ENCODE measurements around the gene HARS1.

HARS1 gene

DNA sequence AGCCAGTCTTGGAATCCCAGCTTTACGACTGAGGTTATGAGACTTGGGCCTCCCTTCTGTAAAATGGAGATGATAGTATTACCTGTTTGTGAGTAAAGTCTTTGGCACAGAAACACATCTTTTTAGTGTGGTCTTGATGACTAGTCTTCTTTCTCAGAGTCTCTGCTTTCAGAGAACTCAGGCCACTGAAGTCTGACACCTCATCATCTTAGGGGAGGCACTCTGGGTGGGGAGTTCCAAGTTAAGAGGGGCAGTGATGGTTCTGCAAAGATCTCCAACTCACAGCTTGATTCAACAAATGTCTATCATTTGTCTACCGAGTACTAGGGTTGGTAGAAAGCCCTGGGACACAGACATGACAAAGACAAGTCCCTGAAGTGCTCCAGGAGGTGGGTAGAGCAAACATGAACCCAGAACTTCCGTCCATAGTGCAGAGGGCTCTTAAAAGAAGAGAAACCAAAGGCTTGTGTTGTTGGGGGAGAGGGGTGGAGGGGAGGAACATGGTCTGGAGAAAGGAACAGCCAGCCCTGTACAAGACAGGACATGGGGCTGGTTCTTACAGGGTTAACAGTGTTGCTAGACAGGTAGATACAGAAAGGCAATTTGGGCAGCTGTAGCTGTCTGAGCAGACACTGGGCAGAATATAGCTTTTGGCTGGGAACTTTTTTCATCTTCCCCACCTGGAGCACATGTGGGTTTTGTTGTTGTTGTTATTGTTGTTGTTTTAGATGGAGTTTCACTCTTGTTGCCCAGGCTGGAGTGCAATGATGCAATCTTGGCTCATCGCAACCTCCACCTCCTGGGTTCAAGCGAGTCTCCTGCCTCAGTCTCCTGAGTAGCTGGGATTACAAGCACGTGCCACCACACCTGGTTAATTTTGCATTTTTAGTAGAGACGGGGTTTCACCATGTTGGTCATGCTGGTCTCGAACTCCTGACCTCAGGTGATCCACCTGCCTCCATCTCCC, 55.6 kb downstream of the HARS1 start:
- Histone ChIP-seq H3K4me1 (ENCODE audit: control insufficient read depth, insufficient read depth, low read length, poor library complexity, severe bottlenecking) (peaks cover 18% of the 10 kb centered on the region), H3K36me3 (ENCODE audit: control insufficient read depth, insufficient read depth, low read length) (no peaks in the 10 kb centered on the region)

DNA sequence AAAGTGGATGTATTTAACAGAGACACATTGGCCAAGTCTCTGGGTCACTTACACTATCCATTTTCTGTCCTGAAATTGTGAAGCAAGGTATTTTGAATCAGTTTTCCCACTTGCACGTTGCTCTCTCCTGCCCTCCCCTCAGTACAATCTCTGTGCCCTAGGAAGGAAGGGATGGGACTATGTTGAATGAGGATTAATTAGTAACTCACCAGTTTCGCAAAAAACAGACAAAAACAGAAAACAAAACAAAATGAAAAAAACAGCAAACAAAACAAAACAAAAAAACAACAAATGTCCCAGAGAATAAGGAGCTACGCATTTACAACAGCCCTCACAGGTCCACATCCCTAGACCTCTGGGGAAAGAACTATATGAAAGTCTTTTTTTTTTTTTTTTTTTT, 57.1 kb downstream of the HARS1 start:
- Histone ChIP-seq H3K4me1 (ENCODE audit: control insufficient read depth, insufficient read depth, low read length, poor library complexity, severe bottlenecking) (peaks cover 10% of the 10 kb centered on the region), H3K4me3 (ENCODE audit: insufficient read depth, low read depth, low read length, poor library complexity, severe bottlenecking) (no peak overlapping the region)
- DNase-seq = no peak

More for the DNA sequence above, 55.6 kb downstream of the HARS1 start:
- no peak for DNase-seq
- Histone ChIP-seq H3K4me3 (ENCODE audit: insufficient read depth, low read depth, low read length, poor library complexity, severe bottlenecking) (no peak overlapping the region), H3K27me3 (replicated peaks; ENCODE audit: control insufficient read depth, insufficient read depth, low read length, poor library complexity, severe bottlenecking) (no peaks in the 10 kb centered on the region), H3K27ac (ENCODE audit: insufficient read depth, low read length, poor library complexity, severe bottlenecking) (no peak overlapping the region), H3K9me3 (ENCODE audit: control insufficient read depth, low read length) (no peaks in the 10 kb centered on the region)

DNA sequence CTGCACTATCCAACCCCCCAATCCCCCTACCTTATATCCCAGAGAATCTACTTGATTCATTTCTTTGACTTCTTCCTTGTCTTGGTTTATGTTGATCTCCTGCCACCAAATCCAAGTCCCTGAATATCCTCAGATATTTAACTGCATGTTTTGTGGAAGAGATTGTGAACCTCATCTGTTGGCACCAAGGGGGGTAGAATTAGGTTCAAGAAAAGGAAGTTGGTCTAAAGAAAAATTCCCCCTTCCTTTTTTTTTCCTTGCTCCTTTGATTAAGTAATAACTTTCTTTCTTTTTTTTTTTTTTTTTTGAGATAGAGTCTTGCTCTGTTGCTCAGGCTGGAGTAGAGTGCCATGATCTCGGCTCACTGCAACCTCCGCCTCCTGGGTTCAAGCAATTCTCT, 57.7 kb downstream of the HARS1 start:
- peak overlapping the region; percentile 65 for H3K4me3 ChIP-seq (ENCODE audit: insufficient read depth, low read depth, low read length, poor library complexity, severe bottlenecking)
- no peaks in the 10 kb centered on the region for H3K27me3 ChIP-seq (replicated peaks; ENCODE audit: control insufficient read depth, insufficient read depth, low read length, poor library complexity, severe bottlenecking)
- H3K36me3 ChIP-seq (ENCODE audit: control insufficient read depth, insufficient read depth, low read length) = no peaks in the 10 kb centered on the region
- no peak overlapping the region for H3K27ac ChIP-seq (ENCODE audit: insufficient read depth, low read length, poor library complexity, severe bottlenecking)
- no peak for DNase-seq
- H3K9me3 ChIP-seq (ENCODE audit: control insufficient read depth, low read length) = no peaks in the 10 kb centered on the region
- peaks cover 10% of the 10 kb centered on the region for H3K4me1 ChIP-seq (ENCODE audit: control insufficient read depth, insufficient read depth, low read length, poor library complexity, severe bottlenecking)

More for the DNA sequence above, 57.1 kb downstream of the HARS1 start:
- Histone ChIP-seq H3K9me3 (ENCODE audit: control insufficient read depth, low read length) (no peaks in the 10 kb centered on the region), H3K36me3 (ENCODE audit: control insufficient read depth, insufficient read depth, low read length) (no peaks in the 10 kb centered on the region), H3K27me3 (replicated peaks; ENCODE audit: control insufficient read depth, insufficient read depth, low read length, poor library complexity, severe bottlenecking) (no peaks in the 10 kb centered on the region), H3K27ac (ENCODE audit: insufficient read depth, low read length, poor library complexity, severe bottlenecking) (no peak overlapping the region)

DNA sequence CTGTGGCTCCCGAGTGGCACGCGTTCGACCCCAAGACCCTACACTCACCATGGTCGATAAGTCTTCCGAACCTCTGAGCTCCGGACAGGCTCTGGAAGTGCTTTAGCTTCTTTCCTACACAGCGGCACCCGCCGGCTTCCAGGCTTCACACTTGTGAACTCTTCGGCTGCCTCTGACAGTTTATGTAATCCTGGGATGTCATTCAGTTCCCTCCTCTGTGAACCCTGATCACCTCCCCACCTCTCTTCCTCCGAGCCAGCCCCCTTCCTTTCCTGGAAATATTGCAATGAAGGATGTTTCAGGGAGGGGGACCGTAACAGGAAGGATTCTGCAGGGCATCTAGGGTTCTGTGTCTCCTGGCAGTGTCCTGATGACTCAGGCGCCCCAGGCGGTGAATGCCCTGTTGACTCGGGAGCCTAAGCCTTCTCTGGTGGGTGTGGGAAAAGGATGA, 58.1 kb downstream of the HARS1 start, which contains the start of gene CD14:
Gene CD14 (minus strand): TSS at position 155 of the 451 bp plus-strand sequence. CDS start 104 bp downstream, at position 51.
- no peaks in the 10 kb centered on the region for H3K27me3 ChIP-seq (replicated peaks; ENCODE audit: control insufficient read depth, insufficient read depth, low read length, poor library complexity, severe bottlenecking)
- peak within 1 kb of the TSS; percentile 58 for H3K27ac ChIP-seq (ENCODE audit: insufficient read depth, low read length, poor library complexity, severe bottlenecking)
- peak within 1 kb of the TSS; percentile 65 for H3K4me3 ChIP-seq (ENCODE audit: insufficient read depth, low read depth, low read length, poor library complexity, severe bottlenecking)
- no peaks in the 10 kb centered on the region for H3K36me3 ChIP-seq (ENCODE audit: control insufficient read depth, insufficient read depth, low read length)
- no peak for DNase-seq
- H3K4me1 ChIP-seq (ENCODE audit: control insufficient read depth, insufficient read depth, low read length, poor library complexity, severe bottlenecking) = peaks cover 10% of the 10 kb centered on the region
- H3K9me3 ChIP-seq (ENCODE audit: control insufficient read depth, low read length) = no peaks in the 10 kb centered on the region

DNA sequence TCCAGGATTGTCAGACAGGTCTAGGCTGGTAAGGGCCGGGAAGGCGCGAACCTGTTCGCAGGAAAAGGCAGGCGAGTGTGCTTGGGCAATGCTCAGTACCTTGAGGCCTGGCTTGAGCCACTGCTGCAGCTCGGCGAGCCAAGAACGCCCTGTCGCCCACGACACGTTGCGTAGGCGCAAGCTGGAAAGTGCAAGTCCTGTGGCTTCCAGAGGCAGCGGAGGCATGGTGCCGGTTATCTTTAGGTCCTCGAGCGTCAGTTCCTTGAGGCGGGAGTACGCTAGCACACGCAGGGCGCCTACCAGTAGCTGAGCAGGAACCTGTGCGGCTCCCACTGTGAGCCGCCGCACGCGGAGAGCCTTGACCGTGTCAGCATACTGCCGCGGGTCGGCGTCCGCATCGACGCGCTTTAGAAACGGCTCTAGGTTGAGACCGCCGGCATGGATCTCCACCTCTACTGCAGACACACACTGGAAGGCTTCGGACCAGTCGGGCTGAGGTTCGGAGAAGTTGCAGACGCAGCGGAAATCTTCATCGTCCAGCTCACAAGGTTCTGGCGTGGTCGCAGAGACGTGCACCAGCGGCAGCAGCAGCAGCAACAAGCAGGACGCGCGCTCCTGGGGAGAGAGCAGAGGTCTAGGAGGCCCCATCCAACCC, 58.7 kb downstream of the HARS1 start:
- DNase-seq = peak; percentile 18 to 29 (median 21)
- peaks cover 10% of the 10 kb centered on the region for H3K4me1 ChIP-seq (ENCODE audit: control insufficient read depth, insufficient read depth, low read length, poor library complexity, severe bottlenecking)

DNA sequence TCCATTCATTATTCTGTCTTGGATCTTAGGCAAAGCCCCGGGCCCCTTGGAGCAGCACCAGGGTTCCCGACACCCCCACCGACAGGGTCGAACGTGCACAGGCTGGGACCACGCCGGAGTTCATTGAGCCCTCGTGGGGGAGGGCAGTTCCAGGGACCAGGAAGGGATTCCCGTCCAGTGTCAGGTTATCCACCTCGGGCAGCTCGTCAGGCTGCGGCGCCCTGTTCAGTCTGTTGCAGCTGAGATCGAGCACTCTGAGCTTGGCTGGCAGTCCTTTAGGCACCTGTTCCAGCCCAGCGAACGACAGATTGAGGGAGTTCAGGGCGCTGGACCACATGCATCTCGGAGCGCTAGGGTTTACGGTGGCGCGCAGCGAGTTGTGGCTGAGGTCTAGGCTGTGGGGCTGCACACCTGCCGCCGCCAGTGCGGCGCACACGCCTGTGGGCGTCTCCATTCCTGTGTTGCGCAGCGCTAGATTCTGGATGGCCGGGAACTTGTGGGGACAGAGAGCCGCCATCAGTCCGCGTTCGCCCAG, 59.3 kb downstream of the HARS1 start:
- Histone ChIP-seq H3K4me3 (ENCODE audit: insufficient read depth, low read depth, low read length, poor library complexity, severe bottlenecking) (peak overlapping the region; percentile 65), H3K27ac (ENCODE audit: insufficient read depth, low read length, poor library complexity, severe bottlenecking) (peak overlapping the region; percentile 58), H3K9me3 (ENCODE audit: control insufficient read depth, low read length) (no peaks in the 10 kb centered on the region), H3K27me3 (replicated peaks; ENCODE audit: control insufficient read depth, insufficient read depth, low read length, poor library complexity, severe bottlenecking) (no peaks in the 10 kb centered on the region), H3K4me1 (ENCODE audit: control insufficient read depth, insufficient read depth, low read length, poor library complexity, severe bottlenecking) (peaks cover 10% of the 10 kb centered on the region), H3K36me3 (ENCODE audit: control insufficient read depth, insufficient read depth, low read length) (no peaks in the 10 kb centered on the region)
- no peak for DNase-seq

More for the DNA sequence above, 58.7 kb downstream of the HARS1 start:
- peak overlapping the region; percentile 58 for H3K27ac ChIP-seq (ENCODE audit: insufficient read depth, low read length, poor library complexity, severe bottlenecking)
- no peaks in the 10 kb centered on the region for H3K36me3 ChIP-seq (ENCODE audit: control insufficient read depth, insufficient read depth, low read length)
- no peaks in the 10 kb centered on the region for H3K27me3 ChIP-seq (replicated peaks; ENCODE audit: control insufficient read depth, insufficient read depth, low read length, poor library complexity, severe bottlenecking)
- peak overlapping the region; percentile 65 for H3K4me3 ChIP-seq (ENCODE audit: insufficient read depth, low read depth, low read length, poor library complexity, severe bottlenecking)
- H3K9me3 ChIP-seq (ENCODE audit: control insufficient read depth, low read length) = no peaks in the 10 kb centered on the region

DNA sequence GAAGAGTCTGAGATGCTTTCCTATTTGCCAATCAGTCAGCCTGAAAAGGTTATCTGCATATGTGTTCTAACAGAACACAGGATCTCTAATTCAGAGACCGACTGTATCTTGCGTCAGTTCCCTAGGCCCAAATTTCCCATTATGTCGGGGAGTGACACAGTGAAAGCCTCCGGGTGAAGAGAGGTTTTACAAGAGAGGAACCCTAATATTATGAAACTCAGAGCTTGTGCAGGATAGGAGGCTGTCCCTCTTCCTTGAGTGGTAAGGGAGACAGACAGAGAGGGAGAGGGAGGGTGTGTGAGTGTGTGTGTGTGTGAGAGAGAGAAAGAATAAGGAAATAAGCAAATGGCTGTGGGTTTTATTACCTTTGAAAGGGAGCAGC, 60.1 kb downstream of the HARS1 start:
- Histone ChIP-seq H3K4me3 (ENCODE audit: insufficient read depth, low read depth, low read length, poor library complexity, severe bottlenecking) (no peak overlapping the region), H3K27ac (ENCODE audit: insufficient read depth, low read length, poor library complexity, severe bottlenecking) (no peak overlapping the region), H3K9me3 (ENCODE audit: control insufficient read depth, low read length) (no peaks in the 10 kb centered on the region), H3K36me3 (ENCODE audit: control insufficient read depth, insufficient read depth, low read length) (no peaks in the 10 kb centered on the region), H3K4me1 (ENCODE audit: control insufficient read depth, insufficient read depth, low read length, poor library complexity, severe bottlenecking) (peaks cover 10% of the 10 kb centered on the region), H3K27me3 (replicated peaks; ENCODE audit: control insufficient read depth, insufficient read depth, low read length, poor library complexity, severe bottlenecking) (no peaks in the 10 kb centered on the region)
- DNase-seq = no peak

DNA sequence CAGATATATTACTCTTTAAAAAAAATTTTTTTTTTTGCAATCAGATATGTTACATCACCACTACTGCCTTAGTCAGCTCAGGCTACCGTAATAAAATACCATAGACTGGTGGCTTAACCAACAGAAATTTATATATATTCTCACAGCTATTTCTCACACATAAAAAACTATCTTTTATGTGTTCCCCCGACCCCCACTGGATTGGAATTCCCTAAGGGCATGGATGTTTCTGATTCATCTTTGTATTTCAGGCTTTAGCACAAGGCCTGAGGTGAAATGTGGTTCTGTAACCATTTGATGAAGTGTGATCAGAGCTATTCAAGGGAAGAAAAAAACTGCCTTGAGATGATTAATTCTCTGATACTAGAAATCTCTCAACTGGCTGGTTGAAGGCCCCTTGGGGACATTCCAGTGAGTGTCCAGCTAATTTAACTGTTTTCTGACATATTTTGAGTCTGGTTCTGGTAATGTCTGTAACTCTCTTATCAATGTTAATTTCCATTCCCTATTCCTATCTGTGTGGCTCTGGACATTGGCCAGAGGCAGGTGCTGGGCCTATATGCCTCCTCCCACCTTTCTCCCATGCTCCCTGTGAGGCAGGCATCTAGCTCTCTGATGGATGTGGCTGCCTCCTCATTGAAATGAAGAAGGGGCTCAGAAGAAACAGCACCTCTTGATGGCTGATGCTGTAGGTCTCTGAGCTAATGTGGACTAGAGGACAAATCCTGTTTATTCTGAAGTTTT, 60.7 kb downstream of the HARS1 start:
- DNase-seq = no peak
- H3K36me3 ChIP-seq (ENCODE audit: control insufficient read depth, insufficient read depth, low read length) = no peaks in the 10 kb centered on the region
- no peak overlapping the region for H3K4me3 ChIP-seq (ENCODE audit: insufficient read depth, low read depth, low read length, poor library complexity, severe bottlenecking)
- no peak overlapping the region for H3K27ac ChIP-seq (ENCODE audit: insufficient read depth, low read length, poor library complexity, severe bottlenecking)
- H3K27me3 ChIP-seq (replicated peaks; ENCODE audit: control insufficient read depth, insufficient read depth, low read length, poor library complexity, severe bottlenecking) = no peaks in the 10 kb centered on the region
- no peaks in the 10 kb centered on the region for H3K9me3 ChIP-seq (ENCODE audit: control insufficient read depth, low read length)
- H3K4me1 ChIP-seq (ENCODE audit: control insufficient read depth, insufficient read depth, low read length, poor library complexity, severe bottlenecking) = peaks cover 10% of the 10 kb centered on the region

DNA sequence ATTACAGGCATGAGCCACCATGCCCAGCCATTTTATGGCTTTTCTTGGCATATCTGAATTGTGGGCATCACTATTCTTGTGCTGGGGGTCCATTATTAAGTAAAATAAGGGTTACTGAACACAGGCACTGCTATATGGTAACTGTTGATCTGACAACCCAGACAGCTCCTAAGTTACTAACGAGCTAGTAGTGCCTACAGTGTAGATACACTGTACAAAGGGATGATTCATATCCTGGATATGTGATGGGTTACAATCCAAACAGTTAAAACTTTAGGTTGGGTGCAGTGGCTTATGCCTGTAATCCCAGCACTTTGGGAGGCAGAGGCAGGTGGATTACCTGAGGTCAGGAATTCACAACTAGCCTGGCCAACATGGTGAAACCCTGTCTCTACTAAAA, 62.5 kb downstream of the HARS1 start:
- Histone ChIP-seq H3K4me1 (ENCODE audit: control insufficient read depth, insufficient read depth, low read length, poor library complexity, severe bottlenecking) (peaks cover 10% of the 10 kb centered on the region), H3K27me3 (replicated peaks; ENCODE audit: control insufficient read depth, insufficient read depth, low read length, poor library complexity, severe bottlenecking) (no peaks in the 10 kb centered on the region), H3K27ac (ENCODE audit: insufficient read depth, low read length, poor library complexity, severe bottlenecking) (no peak overlapping the region), H3K36me3 (ENCODE audit: control insufficient read depth, insufficient read depth, low read length) (no peaks in the 10 kb centered on the region), H3K9me3 (ENCODE audit: control insufficient read depth, low read length) (no peaks in the 10 kb centered on the region), H3K4me3 (ENCODE audit: insufficient read depth, low read depth, low read length, poor library complexity, severe bottlenecking) (no peak overlapping the region)
- DNase-seq = no peak
